Measurements from ENCODE around the gene DALRD3.

DALRD3 gene

GRCh38 chr3:48999085-48999858 lies 19.1 kb downstream of the DALRD3 start:
- H3K27ac Mint-ChIP-seq, result peak overlapping the region; percentile 56
- H3K4me3 Mint-ChIP-seq, result no peak overlapping the region
- ATAC-seq (no peak), DNase-seq (ENCODE audit: low spot score in 2 of 2) (no peak)
- H3K4me1 Mint-ChIP-seq, result peaks cover 16% of the 10 kb centered on the region
- peaks cover 15% of the 10 kb centered on the region for H3K36me3 Mint-ChIP-seq
- H3K9me3 Mint-ChIP-seq, result no peaks in the 10 kb centered on the region

- peaks cover 26% of the 10 kb centered on the region for H3K36me3 Mint-ChIP-seq
- ATAC-seq (no peak), DNase-seq (ENCODE audit: low spot score in 2 of 2) (no peak)
- H3K4me1 Mint-ChIP-seq, result peaks cover 23% of the 10 kb centered on the region
- H3K4me3 Mint-ChIP-seq, result no peak overlapping the region
- H3K27ac Mint-ChIP-seq, result peak overlapping the region; percentile 48
- H3K9me3 Mint-ChIP-seq, result no peaks in the 10 kb centered on the region
Measured at GRCh38 chr3:48997714-48998637, 20.4 kb downstream of the DALRD3 start.

- Mint-ChIP-seq H3K36me3 (peaks cover 28% of the 10 kb centered on the region), H3K9me3 (no peaks in the 10 kb centered on the region), H3K27ac (peak overlapping the region; percentile 48), H3K4me1 (peaks cover 20% of the 10 kb centered on the region), H3K4me3 (no peak overlapping the region)
- ATAC-seq (no peak), DNase-seq (ENCODE audit: low spot score in 2 of 2) (no peak)
Measured at GRCh38 chr3:48997102-48997635, 21.2 kb downstream of the DALRD3 start.

- H3K9me3 Mint-ChIP-seq, result no peaks in the 10 kb centered on the region
- DNase-seq (ENCODE audit: low spot score in 2 of 2) (no peak), ATAC-seq (no peak)
- no peak overlapping the region for H3K4me3 Mint-ChIP-seq
- no peak overlapping the region for H3K27ac Mint-ChIP-seq
- H3K36me3 Mint-ChIP-seq, result peaks cover 33% of the 10 kb centered on the region
- H3K4me1 Mint-ChIP-seq, result peaks cover 21% of the 10 kb centered on the region
Measured at GRCh38 chr3:48996640-48997039, 21.7 kb downstream of the DALRD3 start.

- Mint-ChIP-seq H3K4me1 (peaks cover 41% of the 10 kb centered on the region), H3K4me3 (no peak overlapping the region), H3K36me3 (peaks cover 43% of the 10 kb centered on the region), H3K9me3 (no peaks in the 10 kb centered on the region), H3K27ac (peak overlapping the region; percentile 85)
- ATAC-seq, result no peak
- DNase-seq (ENCODE audit: low spot score in 2 of 2), result no peak
Measured at GRCh38 chr3:48993834-48994233, 24.5 kb downstream of the DALRD3 start.

GRCh38 chr3:48991851-48992545 lies 26.4 kb downstream of the DALRD3 start:
- Mint-ChIP-seq H3K9me3 (no peaks in the 10 kb centered on the region), H3K4me3 (peak overlapping the region; percentile 93), H3K4me1 (peaks cover 50% of the 10 kb centered on the region), H3K27ac (peak overlapping the region; percentile 92), H3K36me3 (peaks cover 45% of the 10 kb centered on the region)
- ATAC-seq (no peak), DNase-seq (ENCODE audit: low spot score in 2 of 2) (no peak)

GRCh38 chr3:48990636-48991469 lies 27.5 kb downstream of the DALRD3 start:
- H3K27ac Mint-ChIP-seq, result peak overlapping the region; percentile 92
- peaks cover 57% of the 10 kb centered on the region for H3K36me3 Mint-ChIP-seq
- peak overlapping the region; percentile 93 for H3K4me3 Mint-ChIP-seq
- H3K4me1 Mint-ChIP-seq, result peaks cover 50% of the 10 kb centered on the region
- peak; percentile 36 for ATAC-seq
- DNase-seq (ENCODE audit: low spot score in 2 of 2), result peak in 1 of 2 donors; percentile 74
- no peaks in the 10 kb centered on the region for H3K9me3 Mint-ChIP-seq

- DNase-seq (ENCODE audit: low spot score in 2 of 2) (peak; percentile 65 to 90), ATAC-seq (peak; percentile 87)
- H3K36me3 Mint-ChIP-seq, result peaks cover 58% of the 10 kb centered on the region
- H3K4me1 Mint-ChIP-seq, result peaks cover 46% of the 10 kb centered on the region
- peak within 1 kb of the TSS; percentile 92 for H3K27ac Mint-ChIP-seq
- no peaks in the 10 kb centered on the region for H3K9me3 Mint-ChIP-seq
- peak within 1 kb of the TSS; percentile 93 for H3K4me3 Mint-ChIP-seq
Measured at GRCh38 chr3:48989796-48990635, 28.4 kb downstream of the DALRD3 start, which contains the start of gene P4HTM. P4HTM (plus strand) TSS chr3:48990241; CDS start chr3:48990257, 16 bp downstream.

- ATAC-seq, result no peak
- Mint-ChIP-seq H3K27ac (peak overlapping the region; percentile 92), H3K4me1 (peaks cover 41% of the 10 kb centered on the region)
Measured at GRCh38 chr3:48989126-48989795, 29.1 kb downstream of the DALRD3 start.

GRCh38 chr3:48985831-48986376 lies 32.5 kb downstream of the DALRD3 start:
- peaks cover 67% of the 10 kb centered on the region for H3K36me3 Mint-ChIP-seq
- no peak for DNase-seq (ENCODE audit: low spot score in 2 of 2)
- no peak for ATAC-seq
- H3K4me1 Mint-ChIP-seq, result peaks cover 21% of the 10 kb centered on the region
- H3K9me3 Mint-ChIP-seq, result no peaks in the 10 kb centered on the region
- peak overlapping the region; percentile 63 for H3K27ac Mint-ChIP-seq
- H3K4me3 Mint-ChIP-seq, result no peak overlapping the region

More at GRCh38 chr3:48989126-48989795, 29.1 kb downstream of the DALRD3 start:
- Mint-ChIP-seq H3K9me3 (no peaks in the 10 kb centered on the region), H3K36me3 (peaks cover 58% of the 10 kb centered on the region), H3K4me3 (peak overlapping the region; percentile 93)
- DNase-seq (ENCODE audit: low spot score in 2 of 2), result no peak

GRCh38 chr3:48984663-48985062 lies 33.7 kb downstream of the DALRD3 start:
- ATAC-seq (no peak), DNase-seq (ENCODE audit: low spot score in 2 of 2) (no peak)
- Mint-ChIP-seq H3K27ac (peak overlapping the region; percentile 63), H3K4me1 (peaks cover 17% of the 10 kb centered on the region), H3K36me3 (peaks cover 76% of the 10 kb centered on the region), H3K4me3 (no peak overlapping the region), H3K9me3 (no peaks in the 10 kb centered on the region)

GRCh38 chr3:48983096-48983495 lies 35.3 kb downstream of the DALRD3 start:
- Mint-ChIP-seq H3K4me3 (no peak overlapping the region), H3K4me1 (peaks cover 5% of the 10 kb centered on the region), H3K27ac (peak overlapping the region; percentile 63), H3K36me3 (peaks cover 91% of the 10 kb centered on the region), H3K9me3 (no peaks in the 10 kb centered on the region)
- no peak for ATAC-seq
- no peak for DNase-seq (ENCODE audit: low spot score in 2 of 2)

GRCh38 chr3:48982686-48983085 lies 35.7 kb downstream of the DALRD3 start:
- peak overlapping the region; percentile 63 for H3K27ac Mint-ChIP-seq
- H3K9me3 Mint-ChIP-seq, result no peaks in the 10 kb centered on the region
- H3K4me3 Mint-ChIP-seq, result no peak overlapping the region
- no peak for ATAC-seq
- DNase-seq (ENCODE audit: low spot score in 2 of 2), result no peak
- peaks cover 1% of the 10 kb centered on the region for H3K4me1 Mint-ChIP-seq
- H3K36me3 Mint-ChIP-seq, result peaks cover 96% of the 10 kb centered on the region

Data from stimulated activated effector memory CD8-positive, alpha-beta T cell treated with anti-CD3 and anti-CD28 coated beads, Interleukin-12 subunit alpha, Interleukin-12 subunit beta, amount 100 ng/mL, for 72 hours (primary cell).